K562 (cell line): Measurements from ENCODE around the gene KIF5C. TPM values are rescaled to one million over a fixed set of nuclear protein-coding genes. Genes with fewer than 3 reads are reported as not detected.

Source experiments
- ATAC-seq: fragments of 200-7000 bp; cut with Tn5 transposase; 3 replicates; pipeline ENCODE4 v1.9.1; 2020; ENCODE audit warnings: moderate library complexity
- BruUV-seq: library from RNA; stranded (reverse); fragments of 400-500 nt; replicated peaks from 2 replicates; lab custom pipeline; 2021; lab: Mats Ljungman, UMichigan
- CTCF ChIA-PET: fragments of 300-600 bp; formaldehyde crosslinking; extraction: SDS; loops from one replicate; lab custom pipeline; 2021; ENCODE audit warnings: low intra/inter-chr PET ratio; lab: Yijun Ruan, JAX
- POLR2A ChIA-PET: fragments of 300-600, 350-650 bp; sonication (Branson Sonifier 250); formaldehyde crosslinking; extraction: SDS; loops from one replicate; lab custom pipeline; 2021; ENCODE audit warnings: antibody characterized with exemption, inconsistent platforms; lab: Yijun Ruan, JAX
- DNase-seq, 4 experiments: peaks; one replicate each; pipeline versions ENCODE4 v3.0.0 to v3.0.0-alpha.2; 2011 to 2018; ENCODE audit warnings: low spot score in 3 of 4, mixed read lengths in 3 of 4; ENCODE audit errors: extremely low read depth in 1 of 4
- FAIRE-seq: peaks from 2 replicates; lab custom pipeline; 2011; peaks lifted over from hg19 to GRCh38; lab: Jason Lieb, UNC
- H2AFZ ChIP-seq: 2 replicates; pipeline ENCODE4 v1.6.0; 2011; ENCODE audit warnings: low read depth, low read length, control low read depth, inconsistent platforms
- H3K27ac ChIP-seq: fragments of 200-600 bp; 3 replicates; pipeline ENCODE4 v1.8.0; 2011; ENCODE audit warnings: low read depth, mild to moderate bottlenecking, control low read depth, inconsistent platforms, low read length, moderate library complexity, mixed read lengths; ENCODE audit errors: extremely low read depth
- H3K27me3 ChIP-seq, 2 experiments: fragments of 300-600 bp in 1 of 2; 2 replicates in 1 of 2; 3 replicates in 1 of 2; pipeline versions ENCODE4 v1.6.0 to v1.8.0; 2011; ENCODE audit warnings: inconsistent platforms in 2 of 2, low read length in 2 of 2, mild to moderate bottlenecking in 1 of 2, mixed read lengths in 1 of 2, moderate library complexity in 1 of 2; ENCODE audit not compliant: control insufficient read depth in 2 of 2, insufficient read depth in 2 of 2
- H3K36me3 ChIP-seq: fragments of 300-600 bp; 3 replicates; pipeline ENCODE4 v1.8.0; 2011; ENCODE audit warnings: mild to moderate bottlenecking, low read length, inconsistent platforms; ENCODE audit not compliant: control insufficient read depth, insufficient read depth
- H3K4me1 ChIP-seq, 2 experiments: fragments of 200-600 bp in 1 of 2; replicated peaks in 1 of 2; 2 replicates in 1 of 2; 3 replicates in 1 of 2; pipeline versions ENCODE4 v1.5.1 to v1.8.0; 2011; ENCODE audit warnings: inconsistent platforms in 2 of 2, low read length in 2 of 2, mild to moderate bottlenecking in 1 of 2, mixed read lengths in 1 of 2, moderate library complexity in 1 of 2; ENCODE audit not compliant: control insufficient read depth in 2 of 2, insufficient read depth in 2 of 2
- H3K4me2 ChIP-seq: 2 replicates; pipeline ENCODE4 v1.6.1; 2011; ENCODE audit warnings: low read length, control low read depth, inconsistent platforms, mixed read lengths; ENCODE audit not compliant: insufficient read depth
- H3K4me3 ChIP-seq: fragments of 200-600 bp; sonication (generic), shearing (Covaris generic); 2 replicates; pipeline ENCODE4 v1.5.1; 2016; ENCODE audit warnings: control low read depth, inconsistent platforms
- H3K79me2 ChIP-seq: fragments of 200-600 bp; 3 replicates; pipeline ENCODE4 v1.8.0; 2011; ENCODE audit warnings: low read length, inconsistent platforms; ENCODE audit not compliant: control insufficient read depth, insufficient read depth
- H3K9ac ChIP-seq, 2 experiments: 2 replicates each; pipeline versions ENCODE4 v1.6.0 to v1.6.1; 2011; ENCODE audit warnings: low read depth in 2 of 2, low read length in 2 of 2, control low read depth in 1 of 2, inconsistent platforms in 1 of 2, mild to moderate bottlenecking in 1 of 2, mixed read lengths in 1 of 2; ENCODE audit not compliant: insufficient read depth in 1 of 2
- H3K9me1 ChIP-seq: one replicate; pipeline ENCODE4 v1.6.0; 2011; ENCODE audit warnings: inconsistent platforms, mild to moderate bottlenecking, low read length, moderate library complexity; ENCODE audit not compliant: control insufficient read depth, insufficient read depth
- H3K9me3 ChIP-seq: replicated peaks from 2 replicates; pipeline ENCODE4 v1.5.1; 2011; ENCODE audit warnings: low read depth, low read length, inconsistent platforms; ENCODE audit not compliant: control insufficient read depth, insufficient read depth
- H4K20me1 ChIP-seq: replicated peaks from 2 replicates; pipeline ENCODE4 v1.6.1; 2011; ENCODE audit warnings: low read length, inconsistent platforms, mixed read lengths; ENCODE audit not compliant: control insufficient read depth, insufficient read depth
- ETV5 ChIP-seq: sonication (generic); formaldehyde crosslinking; IDR thresholded peaks from 2 replicates; pipeline ENCODE4 v1.4.0; 2020; ENCODE audit warnings: low read depth, mild to moderate bottlenecking, missing genetic modification reagents
- GATAD2A ChIP-seq: fragments of 450-650 bp; IDR thresholded peaks from 2 replicates; pipeline ENCODE4 v1.6.1; 2017
- GTF2E2 ChIP-seq: fragments of 200-800 bp; sonication (Bioruptor generic); IDR thresholded peaks from 2 replicates; pipeline ENCODE4 v1.6.1; 2016; ENCODE audit warnings: missing genetic modification characterization, missing compliant biosample characterization
- SAP30 ChIP-seq: fragments of 200-600 bp; sonication (generic); IDR thresholded peaks from 2 replicates; pipeline ENCODE4 v1.6.1; 2012; ENCODE audit warnings: borderline replicate concordance, low read depth, mild to moderate bottlenecking, moderate library complexity, low read length, control low read depth, inconsistent platforms; ENCODE audit not compliant: insufficient read depth, poor library complexity, severe bottlenecking
- SETDB1 ChIP-seq: IDR thresholded peaks from one replicate; pipeline ENCODE4 v1.6.1; 2012; ENCODE audit warnings: low read length, control low read depth, inconsistent platforms
- WGBS: fragments of 100-300 bp; shearing (Covaris generic); methylation state at CpG from one replicate; pipeline ENCODE4 v1.1.6; 2016; ENCODE audit warnings: low coverage, mixed read lengths; ENCODE audit not compliant: insufficient coverage; ENCODE audit errors: missing lambda C conversion rate; 5-methylcytosine and 5-hydroxymethylcytosine counted together
- in situ Hi-C: fragments of 300-500 bp; cut with MboI; formaldehyde crosslinking; loops from 4 replicates; pipeline ENCODE4 v1.15.0; 2018; ENCODE audit warnings: inconsistent platforms, mixed read lengths
- intact Hi-C: fragments of 100-400 bp; cut with micrococcal nuclease; formaldehyde crosslinking; loops from 2 replicates; pipeline ENCODE4 v1.14.2; 2022
- polyA plus RNA-seq, 8 experiments: library from polyadenylated mRNA; depleted of rRNA in 4 of 8; stranded (reverse) in 5 of 8; unstranded in 3 of 8; fragments of >200 nt; fragmentation: Nextera tagmentation in 2 of 8; fragmentation: Illumina TruSeq in 1 of 8; extraction: Ambion mirVana in 2 of 8; extraction: Trizol in 1 of 8; gene quantifications; 2 replicates each; pipeline versions ENCODE4 v1.2.1 to v1.2.3, GENCODE V29; 2011 to 2014; ENCODE audit warnings: inconsistent platforms in 1 of 8, missing spikeins in 1 of 8
- total RNA-seq, 7 experiments: library from RNA; depleted of rRNA in 6 of 7; stranded (reverse); fragments of >200 nt in 6 of 7; fragmentation: Illumina TruSeq in 2 of 7; extraction: Trizol in 2 of 7; gene quantifications; 2 replicates each; pipeline versions ENCODE4 v1.2.1 to v1.2.3, GENCODE V29; 2011 to 2021; ENCODE audit warnings: low replicate concordance in 1 of 7
- TF ChIP-seq, protein P1 (sequence below): fragments of 450-650 bp; IDR thresholded peaks from 2 replicates; pipeline ENCODE4 v1.6.1; 2016; ENCODE audit warnings: mild to moderate bottlenecking, moderate library complexity
- TF ChIP-seq, protein P2 (sequence below): sonication (generic); formaldehyde crosslinking; IDR thresholded peaks from 2 replicates; pipeline ENCODE4 v1.8.1; 2023; ENCODE audit warnings: mild to moderate bottlenecking, missing genetic modification reagents

KIF5C gene
- total and polyA plus RNA-seq, 9 of the 15 experiments (the other 6 are each of a cell fraction or from before 2014, with no cell fraction given): 0.01 to 0.09 (median 0.01) TPM; not detected in 6

DNA sequence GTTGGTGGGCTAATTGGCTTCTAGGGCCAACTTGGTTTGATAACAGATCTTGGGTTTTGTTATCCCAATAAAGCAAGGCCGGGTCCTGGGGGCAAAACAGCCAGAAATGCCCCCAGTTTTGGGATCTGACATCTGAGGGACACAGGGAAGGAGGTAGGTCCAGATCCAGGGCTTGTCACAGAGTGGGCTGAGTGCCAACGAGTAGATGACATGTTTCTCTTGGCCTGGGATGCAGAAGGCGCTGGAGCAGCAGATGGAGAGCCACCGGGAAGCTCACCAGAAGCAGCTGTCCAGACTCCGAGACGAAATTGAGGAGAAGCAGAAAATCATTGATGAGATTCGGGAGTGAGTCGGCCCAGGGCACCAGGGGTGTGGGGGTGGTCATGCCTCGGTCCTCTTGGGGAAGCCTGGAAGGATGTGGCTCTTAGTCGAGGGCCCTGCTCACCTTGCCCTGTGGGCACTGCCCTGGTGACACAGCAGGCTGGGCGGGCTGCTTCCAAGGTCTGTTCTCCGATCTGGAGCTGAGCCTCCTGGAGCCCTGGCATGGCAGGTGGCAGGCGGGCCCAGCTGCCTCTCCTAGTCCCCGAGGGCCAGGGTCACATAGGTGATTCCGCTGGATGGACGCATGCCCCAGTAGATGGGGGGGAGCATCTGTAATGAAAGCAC lies 123.3 kb downstream of the KIF5C start:
- DNase-seq (no peak), FAIRE-seq (no peak), ATAC-seq (no peak)
- Histone ChIP-seq H3K4me3 (no peak overlapping the region), H3K27me3 (peaks cover 19 to 30% of the 10 kb centered on the region in 2 experiments; a peak in 4 of 5 replicates), H3K9me1 (no peaks in the 10 kb centered on the region), H3K4me2 (no peak overlapping the region), H4K20me1 (no peaks in the 10 kb centered on the region), H3K36me3 (no peaks in the 10 kb centered on the region), H3K4me1 (peaks cover 0 to 6% of the 10 kb centered on the region in 2 experiments; a peak in 1 of 5 replicates), H3K79me2 (no peaks in the 10 kb centered on the region), H3K9ac (no peak overlapping the region), H3K27ac (no peak overlapping the region), H2AFZ (no peak overlapping the region), H3K9me3 (no peaks in the 10 kb centered on the region)
- no TSS peak for BruUV-seq
- CTCF ChIA-PET: no interaction called here
- in situ Hi-C loops (loop anchor here (25.0 kb wide), 1 partner anchor 1061 kb away; no protein-coding TSS in a partner anchor), intact Hi-C loops (no loop called here)
- POLR2A ChIA-PET: no interaction called here
- whole genome bisulfite sequencing: 1% methylated on average over 16 of the region's 16 CpGs
- TF ChIP-seq GATAD2A (no peak), SAP30 (no peak), SETDB1 (no peak), GTF2E2 (tag) (no peak), ETV5 (CRISPR knock-in tag) (no peak)
- TF ChIP-seq, protein P1, sequence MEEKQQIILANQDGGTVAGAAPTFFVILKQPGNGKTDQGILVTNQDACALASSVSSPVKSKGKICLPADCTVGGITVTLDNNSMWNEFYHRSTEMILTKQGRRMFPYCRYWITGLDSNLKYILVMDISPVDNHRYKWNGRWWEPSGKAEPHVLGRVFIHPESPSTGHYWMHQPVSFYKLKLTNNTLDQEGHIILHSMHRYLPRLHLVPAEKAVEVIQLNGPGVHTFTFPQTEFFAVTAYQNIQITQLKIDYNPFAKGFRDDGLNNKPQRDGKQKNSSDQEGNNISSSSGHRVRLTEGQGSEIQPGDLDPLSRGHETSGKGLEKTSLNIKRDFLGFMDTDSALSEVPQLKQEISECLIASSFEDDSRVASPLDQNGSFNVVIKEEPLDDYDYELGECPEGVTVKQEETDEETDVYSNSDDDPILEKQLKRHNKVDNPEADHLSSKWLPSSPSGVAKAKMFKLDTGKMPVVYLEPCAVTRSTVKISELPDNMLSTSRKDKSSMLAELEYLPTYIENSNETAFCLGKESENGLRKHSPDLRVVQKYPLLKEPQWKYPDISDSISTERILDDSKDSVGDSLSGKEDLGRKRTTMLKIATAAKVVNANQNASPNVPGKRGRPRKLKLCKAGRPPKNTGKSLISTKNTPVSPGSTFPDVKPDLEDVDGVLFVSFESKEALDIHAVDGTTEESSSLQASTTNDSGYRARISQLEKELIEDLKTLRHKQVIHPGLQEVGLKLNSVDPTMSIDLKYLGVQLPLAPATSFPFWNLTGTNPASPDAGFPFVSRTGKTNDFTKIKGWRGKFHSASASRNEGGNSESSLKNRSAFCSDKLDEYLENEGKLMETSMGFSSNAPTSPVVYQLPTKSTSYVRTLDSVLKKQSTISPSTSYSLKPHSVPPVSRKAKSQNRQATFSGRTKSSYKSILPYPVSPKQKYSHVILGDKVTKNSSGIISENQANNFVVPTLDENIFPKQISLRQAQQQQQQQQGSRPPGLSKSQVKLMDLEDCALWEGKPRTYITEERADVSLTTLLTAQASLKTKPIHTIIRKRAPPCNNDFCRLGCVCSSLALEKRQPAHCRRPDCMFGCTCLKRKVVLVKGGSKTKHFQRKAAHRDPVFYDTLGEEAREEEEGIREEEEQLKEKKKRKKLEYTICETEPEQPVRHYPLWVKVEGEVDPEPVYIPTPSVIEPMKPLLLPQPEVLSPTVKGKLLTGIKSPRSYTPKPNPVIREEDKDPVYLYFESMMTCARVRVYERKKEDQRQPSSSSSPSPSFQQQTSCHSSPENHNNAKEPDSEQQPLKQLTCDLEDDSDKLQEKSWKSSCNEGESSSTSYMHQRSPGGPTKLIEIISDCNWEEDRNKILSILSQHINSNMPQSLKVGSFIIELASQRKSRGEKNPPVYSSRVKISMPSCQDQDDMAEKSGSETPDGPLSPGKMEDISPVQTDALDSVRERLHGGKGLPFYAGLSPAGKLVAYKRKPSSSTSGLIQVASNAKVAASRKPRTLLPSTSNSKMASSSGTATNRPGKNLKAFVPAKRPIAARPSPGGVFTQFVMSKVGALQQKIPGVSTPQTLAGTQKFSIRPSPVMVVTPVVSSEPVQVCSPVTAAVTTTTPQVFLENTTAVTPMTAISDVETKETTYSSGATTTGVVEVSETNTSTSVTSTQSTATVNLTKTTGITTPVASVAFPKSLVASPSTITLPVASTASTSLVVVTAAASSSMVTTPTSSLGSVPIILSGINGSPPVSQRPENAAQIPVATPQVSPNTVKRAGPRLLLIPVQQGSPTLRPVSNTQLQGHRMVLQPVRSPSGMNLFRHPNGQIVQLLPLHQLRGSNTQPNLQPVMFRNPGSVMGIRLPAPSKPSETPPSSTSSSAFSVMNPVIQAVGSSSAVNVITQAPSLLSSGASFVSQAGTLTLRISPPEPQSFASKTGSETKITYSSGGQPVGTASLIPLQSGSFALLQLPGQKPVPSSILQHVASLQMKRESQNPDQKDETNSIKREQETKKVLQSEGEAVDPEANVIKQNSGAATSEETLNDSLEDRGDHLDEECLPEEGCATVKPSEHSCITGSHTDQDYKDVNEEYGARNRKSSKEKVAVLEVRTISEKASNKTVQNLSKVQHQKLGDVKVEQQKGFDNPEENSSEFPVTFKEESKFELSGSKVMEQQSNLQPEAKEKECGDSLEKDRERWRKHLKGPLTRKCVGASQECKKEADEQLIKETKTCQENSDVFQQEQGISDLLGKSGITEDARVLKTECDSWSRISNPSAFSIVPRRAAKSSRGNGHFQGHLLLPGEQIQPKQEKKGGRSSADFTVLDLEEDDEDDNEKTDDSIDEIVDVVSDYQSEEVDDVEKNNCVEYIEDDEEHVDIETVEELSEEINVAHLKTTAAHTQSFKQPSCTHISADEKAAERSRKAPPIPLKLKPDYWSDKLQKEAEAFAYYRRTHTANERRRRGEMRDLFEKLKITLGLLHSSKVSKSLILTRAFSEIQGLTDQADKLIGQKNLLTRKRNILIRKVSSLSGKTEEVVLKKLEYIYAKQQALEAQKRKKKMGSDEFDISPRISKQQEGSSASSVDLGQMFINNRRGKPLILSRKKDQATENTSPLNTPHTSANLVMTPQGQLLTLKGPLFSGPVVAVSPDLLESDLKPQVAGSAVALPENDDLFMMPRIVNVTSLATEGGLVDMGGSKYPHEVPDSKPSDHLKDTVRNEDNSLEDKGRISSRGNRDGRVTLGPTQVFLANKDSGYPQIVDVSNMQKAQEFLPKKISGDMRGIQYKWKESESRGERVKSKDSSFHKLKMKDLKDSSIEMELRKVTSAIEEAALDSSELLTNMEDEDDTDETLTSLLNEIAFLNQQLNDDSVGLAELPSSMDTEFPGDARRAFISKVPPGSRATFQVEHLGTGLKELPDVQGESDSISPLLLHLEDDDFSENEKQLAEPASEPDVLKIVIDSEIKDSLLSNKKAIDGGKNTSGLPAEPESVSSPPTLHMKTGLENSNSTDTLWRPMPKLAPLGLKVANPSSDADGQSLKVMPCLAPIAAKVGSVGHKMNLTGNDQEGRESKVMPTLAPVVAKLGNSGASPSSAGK: no peak
- TF ChIP-seq, protein P2, sequence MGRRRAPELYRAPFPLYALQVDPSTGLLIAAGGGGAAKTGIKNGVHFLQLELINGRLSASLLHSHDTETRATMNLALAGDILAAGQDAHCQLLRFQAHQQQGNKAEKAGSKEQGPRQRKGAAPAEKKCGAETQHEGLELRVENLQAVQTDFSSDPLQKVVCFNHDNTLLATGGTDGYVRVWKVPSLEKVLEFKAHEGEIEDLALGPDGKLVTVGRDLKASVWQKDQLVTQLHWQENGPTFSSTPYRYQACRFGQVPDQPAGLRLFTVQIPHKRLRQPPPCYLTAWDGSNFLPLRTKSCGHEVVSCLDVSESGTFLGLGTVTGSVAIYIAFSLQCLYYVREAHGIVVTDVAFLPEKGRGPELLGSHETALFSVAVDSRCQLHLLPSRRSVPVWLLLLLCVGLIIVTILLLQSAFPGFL (CRISPR knock-in tag): no peak
